ENCODE results near the gene JADE3.

GRCh38 chrX:46865281-46865680 is 46.9 kb upstream of the JADE3 start:
- TF ChIP-seq, protein P1, sequence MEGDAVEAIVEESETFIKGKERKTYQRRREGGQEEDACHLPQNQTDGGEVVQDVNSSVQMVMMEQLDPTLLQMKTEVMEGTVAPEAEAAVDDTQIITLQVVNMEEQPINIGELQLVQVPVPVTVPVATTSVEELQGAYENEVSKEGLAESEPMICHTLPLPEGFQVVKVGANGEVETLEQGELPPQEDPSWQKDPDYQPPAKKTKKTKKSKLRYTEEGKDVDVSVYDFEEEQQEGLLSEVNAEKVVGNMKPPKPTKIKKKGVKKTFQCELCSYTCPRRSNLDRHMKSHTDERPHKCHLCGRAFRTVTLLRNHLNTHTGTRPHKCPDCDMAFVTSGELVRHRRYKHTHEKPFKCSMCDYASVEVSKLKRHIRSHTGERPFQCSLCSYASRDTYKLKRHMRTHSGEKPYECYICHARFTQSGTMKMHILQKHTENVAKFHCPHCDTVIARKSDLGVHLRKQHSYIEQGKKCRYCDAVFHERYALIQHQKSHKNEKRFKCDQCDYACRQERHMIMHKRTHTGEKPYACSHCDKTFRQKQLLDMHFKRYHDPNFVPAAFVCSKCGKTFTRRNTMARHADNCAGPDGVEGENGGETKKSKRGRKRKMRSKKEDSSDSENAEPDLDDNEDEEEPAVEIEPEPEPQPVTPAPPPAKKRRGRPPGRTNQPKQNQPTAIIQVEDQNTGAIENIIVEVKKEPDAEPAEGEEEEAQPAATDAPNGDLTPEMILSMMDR (IDR thresholded peaks at IDR 0.05) = no peak
- TF ChIP-seq POLR2A (IDR thresholded peaks at IDR 0.05) (no peak), POLR2AphosphoS5 (IDR thresholded peaks at IDR 0.05) (no peak), EP300 (IDR thresholded peaks at IDR 0.05) (no peak)
